ENCODE results near the gene RHOA. TPM values are rescaled to one million over a fixed set of nuclear protein-coding genes. Genes with fewer than 3 reads are reported as not detected.
"Not testable (repeated sequence)": the region's sequence is repeated elsewhere in the genome, so short reads cannot be mapped to it uniquely, and the experiment has no call there.

RHOA gene
- total RNA-seq, 1 experiment from 2014 or later: 278 TPM

DNA sequence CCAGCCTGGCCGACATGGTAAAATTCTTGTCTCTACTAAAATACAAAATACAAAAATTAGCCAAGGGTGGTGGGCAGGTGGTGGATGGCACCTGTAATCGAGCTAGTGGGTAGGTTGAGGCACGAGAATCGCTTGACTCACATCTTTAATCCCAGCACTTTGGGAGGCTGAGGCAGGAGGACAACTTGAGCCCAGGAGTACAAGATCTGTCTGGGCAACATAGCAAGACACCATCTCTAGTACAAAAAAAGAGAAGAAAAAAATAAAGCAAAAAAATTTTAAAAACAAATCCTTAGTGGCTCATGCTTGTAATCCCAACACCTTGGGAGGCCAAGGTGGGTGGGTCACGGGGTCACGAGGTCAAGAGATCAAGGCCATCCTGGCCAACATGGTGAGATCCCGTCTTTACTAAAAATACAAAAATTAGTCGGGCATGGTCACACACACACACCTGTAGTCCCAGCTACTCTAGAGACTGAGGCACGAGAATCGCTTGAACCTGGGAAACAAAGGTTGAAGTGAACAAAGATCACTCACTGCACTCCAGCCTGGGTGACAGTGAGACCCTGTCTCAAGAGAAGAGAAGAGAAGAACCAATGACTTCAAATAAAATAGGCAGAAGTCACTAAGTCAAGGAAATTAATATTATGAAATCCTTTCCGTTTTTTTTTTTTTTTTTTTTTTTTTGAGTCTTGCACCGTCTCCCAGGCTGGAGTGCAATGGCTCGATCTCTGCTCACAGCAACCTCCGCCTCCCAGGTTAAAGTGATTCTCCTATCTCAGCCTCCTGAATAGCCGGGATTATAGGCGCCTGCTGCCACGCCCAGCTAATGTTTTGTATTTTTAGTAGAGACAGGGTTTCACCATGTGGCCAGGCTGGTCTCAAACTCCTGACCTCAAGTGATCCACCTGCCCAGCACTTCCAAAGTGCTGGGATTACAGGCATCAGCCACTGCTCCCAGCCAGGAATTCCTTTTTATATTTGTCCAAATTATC, 4.9 kb downstream of the RHOA start:
- no peak overlapping the region for H3K4me2 ChIP-seq (ENCODE audit: low read length)
- H3K9me2 ChIP-seq (replicated peaks; ENCODE audit: low read length): no peaks in the 10 kb centered on the region
- H3K9me3 ChIP-seq (ENCODE audit: low read length): no peaks in the 10 kb centered on the region
- intact Hi-C loops (cut with micrococcal nuclease): loop anchor here (2.0 kb wide), 1 partner anchor 14 kb away; no protein-coding TSS in a partner anchor
- peaks cover 8% of the 10 kb centered on the region for H3F3A ChIP-seq (ENCODE audit: low read length, unreplicated experiment)
- H4K20me1 ChIP-seq (ENCODE audit: low read length): peaks cover 69% of the 10 kb centered on the region
- BruUV-seq (replicated peaks): no TSS peak
- TF ChIP-seq, protein P1, sequence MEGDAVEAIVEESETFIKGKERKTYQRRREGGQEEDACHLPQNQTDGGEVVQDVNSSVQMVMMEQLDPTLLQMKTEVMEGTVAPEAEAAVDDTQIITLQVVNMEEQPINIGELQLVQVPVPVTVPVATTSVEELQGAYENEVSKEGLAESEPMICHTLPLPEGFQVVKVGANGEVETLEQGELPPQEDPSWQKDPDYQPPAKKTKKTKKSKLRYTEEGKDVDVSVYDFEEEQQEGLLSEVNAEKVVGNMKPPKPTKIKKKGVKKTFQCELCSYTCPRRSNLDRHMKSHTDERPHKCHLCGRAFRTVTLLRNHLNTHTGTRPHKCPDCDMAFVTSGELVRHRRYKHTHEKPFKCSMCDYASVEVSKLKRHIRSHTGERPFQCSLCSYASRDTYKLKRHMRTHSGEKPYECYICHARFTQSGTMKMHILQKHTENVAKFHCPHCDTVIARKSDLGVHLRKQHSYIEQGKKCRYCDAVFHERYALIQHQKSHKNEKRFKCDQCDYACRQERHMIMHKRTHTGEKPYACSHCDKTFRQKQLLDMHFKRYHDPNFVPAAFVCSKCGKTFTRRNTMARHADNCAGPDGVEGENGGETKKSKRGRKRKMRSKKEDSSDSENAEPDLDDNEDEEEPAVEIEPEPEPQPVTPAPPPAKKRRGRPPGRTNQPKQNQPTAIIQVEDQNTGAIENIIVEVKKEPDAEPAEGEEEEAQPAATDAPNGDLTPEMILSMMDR (conservative IDR thresholded peaks at IDR 0.05; ENCODE audit: low read depth, low read length): no peak
- TF ChIP-seq EZH2 (IDR thresholded peaks at IDR 0.05; ENCODE audit: low read length, unreplicated experiment) (no peak), EZH2phosphoT487 (IDR thresholded peaks at IDR 0.05; ENCODE audit: borderline replicate concordance, low read length) (no peak)
- no peak overlapping the region for H3K27ac ChIP-seq (ENCODE audit: low read length)
- ATAC-seq (no peak), DNase-seq (no peak)
- peaks cover 99% of the 10 kb centered on the region for H3K79me2 ChIP-seq (ENCODE audit: low read length)
- no peak overlapping the region for H3K9ac ChIP-seq (ENCODE audit: low read length)
- no peak overlapping the region for H2AFZ ChIP-seq (ENCODE audit: low read length)
- ChIA-PET CTCF (no interaction called here), POLR2A (ENCODE audit: unreplicated experiment) (no interaction called here)
- peaks cover 15% of the 10 kb centered on the region for H3K4me1 ChIP-seq (ENCODE audit: insufficient read depth, low read length)
- H3K27me3 ChIP-seq (ENCODE audit: low read length): no peaks in the 10 kb centered on the region
- H3K36me3 ChIP-seq (ENCODE audit: low read depth, low read length): peaks cover 12% of the 10 kb centered on the region
- no peak overlapping the region for H3K4me3 ChIP-seq (ENCODE audit: low read length)

DNA sequence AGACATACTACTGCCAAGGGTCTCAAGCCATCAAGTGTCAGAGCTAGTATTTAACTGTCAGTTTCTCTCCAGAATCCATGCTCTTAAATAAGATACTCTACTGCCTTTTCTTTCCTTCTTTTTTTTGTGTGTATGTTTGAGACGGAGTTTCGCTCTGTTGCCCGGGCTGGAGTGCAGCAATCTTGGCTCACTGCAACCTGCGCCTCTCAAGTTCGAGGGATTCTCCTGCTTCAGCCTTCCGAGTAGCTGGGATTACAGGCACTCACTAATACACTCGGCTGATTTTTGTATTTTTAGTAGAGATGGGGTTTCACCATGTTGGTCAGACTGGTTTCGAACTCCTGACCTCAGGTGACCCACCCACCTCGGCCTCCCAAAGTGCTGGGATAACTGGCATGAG, 6.2 kb downstream of the RHOA start:
- Histone ChIP-seq H3K36me3 (ENCODE audit: low read depth, low read length) (peaks cover 17% of the 10 kb centered on the region), H3K79me2 (ENCODE audit: low read length) (peaks cover 100% of the 10 kb centered on the region), H3F3A (ENCODE audit: low read length, unreplicated experiment) (peaks cover 11% of the 10 kb centered on the region), H4K20me1 (ENCODE audit: low read length) (peaks cover 69% of the 10 kb centered on the region), H3K4me1 (ENCODE audit: insufficient read depth, low read length) (peaks cover 15% of the 10 kb centered on the region)
- ATAC-seq; POLR2A ChIA-PET (ENCODE audit: unreplicated experiment); BruUV-seq (replicated peaks); H3K4me3 ChIP-seq (ENCODE audit: low read length); H3K27me3 ChIP-seq (ENCODE audit: low read length); H3K9me2 ChIP-seq (replicated peaks; ENCODE audit: low read length); H3K27ac ChIP-seq (ENCODE audit: low read length); CTCF ChIA-PET; H3K9ac ChIP-seq (ENCODE audit: low read length); intact Hi-C loops (cut with micrococcal nuclease); H3K9me3 ChIP-seq (ENCODE audit: low read length); H3K4me2 ChIP-seq (ENCODE audit: low read length); DNase-seq; H2AFZ ChIP-seq (ENCODE audit: low read length): not testable (repeated sequence)

DNA sequence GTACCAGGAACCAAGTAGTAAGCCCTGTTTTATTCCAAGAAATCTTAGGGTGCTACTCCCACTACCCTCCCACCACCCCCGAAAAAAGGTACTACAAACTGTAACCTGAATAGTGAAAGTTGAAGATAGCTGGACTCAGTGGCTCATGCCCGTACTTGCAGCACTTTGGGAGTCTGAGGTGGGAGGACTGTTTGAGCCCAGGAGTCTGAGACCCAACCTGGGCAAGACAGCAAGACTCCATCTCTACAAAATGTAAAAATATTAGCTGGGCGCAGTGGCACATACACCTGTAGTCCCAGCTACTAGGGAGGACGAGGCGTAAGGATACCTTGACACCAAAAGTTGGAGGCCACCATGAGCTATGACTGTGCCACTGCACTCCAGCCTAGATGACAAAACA, 7.9 kb downstream of the RHOA start:
- ATAC-seq (no peak), DNase-seq (no peak)
- TF ChIP-seq EZH2phosphoT487 (IDR thresholded peaks at IDR 0.05; ENCODE audit: borderline replicate concordance, low read length) (no peak), EZH2 (IDR thresholded peaks at IDR 0.05; ENCODE audit: low read length, unreplicated experiment) (no peak)
- TF ChIP-seq, protein P1 (conservative IDR thresholded peaks at IDR 0.05; ENCODE audit: low read depth, low read length): no peak
- H3K36me3 ChIP-seq (ENCODE audit: low read depth, low read length): peaks cover 19% of the 10 kb centered on the region
- intact Hi-C loops (cut with micrococcal nuclease): no loop called here
- H3K9me2 ChIP-seq (replicated peaks; ENCODE audit: low read length): no peaks in the 10 kb centered on the region
- H3F3A ChIP-seq (ENCODE audit: low read length, unreplicated experiment): peaks cover 11% of the 10 kb centered on the region
- no peak overlapping the region for H3K4me3 ChIP-seq (ENCODE audit: low read length)
- no peak overlapping the region for H3K4me2 ChIP-seq (ENCODE audit: low read length)
- POLR2A ChIA-PET (ENCODE audit: unreplicated experiment): no interaction called here
- no peak overlapping the region for H3K9ac ChIP-seq (ENCODE audit: low read length)
- no TSS peak for BruUV-seq (replicated peaks)
- H2AFZ ChIP-seq (ENCODE audit: low read length): no peak overlapping the region
- peaks cover 100% of the 10 kb centered on the region for H3K79me2 ChIP-seq (ENCODE audit: low read length)
- no peak overlapping the region for H3K27ac ChIP-seq (ENCODE audit: low read length)
- no peaks in the 10 kb centered on the region for H3K27me3 ChIP-seq (ENCODE audit: low read length)
- peaks cover 5% of the 10 kb centered on the region; the same call in 1 of the 2 replicates for H3K4me1 ChIP-seq (ENCODE audit: insufficient read depth, low read length)
- no peaks in the 10 kb centered on the region for H3K9me3 ChIP-seq (ENCODE audit: low read length)
- CTCF ChIA-PET: no interaction called here
- H4K20me1 ChIP-seq (ENCODE audit: low read length): peaks cover 61% of the 10 kb centered on the region

Measured in PC-3 (cell line).